ENCODE data around the gene HIVEP3.

DNA sequence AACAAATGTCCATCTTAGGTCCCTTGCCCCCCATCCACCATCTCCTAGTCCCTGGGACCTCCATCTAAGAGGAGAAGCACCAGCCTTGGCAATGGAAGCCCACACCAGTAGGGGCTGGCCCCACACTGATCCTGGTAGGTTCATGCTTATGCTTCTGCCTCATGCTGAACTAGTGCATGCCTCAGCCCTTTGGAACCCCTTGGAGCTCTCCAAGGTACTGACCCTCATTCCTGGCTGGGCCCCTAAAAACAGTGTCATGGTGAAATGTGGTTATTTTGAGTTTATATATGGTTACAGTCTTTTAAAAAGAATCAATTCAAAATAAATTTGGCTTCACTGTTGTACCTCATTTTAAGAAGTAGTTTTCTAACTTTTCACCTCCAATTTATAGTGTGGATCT lies 108.3 kb downstream of the HIVEP3 start:
- TF ChIP-seq POLR2A (IDR thresholded peaks at IDR 0.05; ENCODE audit: extremely low read depth, insufficient read length): no peak
- TF ChIP-seq, protein P1, sequence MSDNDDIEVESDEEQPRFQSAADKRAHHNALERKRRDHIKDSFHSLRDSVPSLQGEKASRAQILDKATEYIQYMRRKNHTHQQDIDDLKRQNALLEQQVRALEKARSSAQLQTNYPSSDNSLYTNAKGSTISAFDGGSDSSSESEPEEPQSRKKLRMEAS (IDR thresholded peaks at IDR 0.05; ENCODE audit: low read depth, low read length): peak; percentile 73
